HepG2 (cell line): ENCODE results near the gene AJUBA. TPM values are rescaled to one million over a fixed set of nuclear protein-coding genes. Genes with fewer than 3 reads are reported as not detected.

Experiments
- ARNT ChIP-seq: fragments of 450-650 bp; IDR thresholded peaks from 2 replicates; pipeline ENCODE4 v1.6.1; 2017
- BCL6 ChIP-seq: IDR thresholded peaks from 2 replicates; pipeline ENCODE4 v1.6.1; 2016; ENCODE audit warnings: missing genetic modification reagents, missing compliant biosample characterization
- CEBPZ ChIP-seq: IDR thresholded peaks from 2 replicates; pipeline ENCODE4 v1.6.1; 2012; ENCODE audit warnings: low read length, improper control_type of control experiment
- ETV6 ChIP-seq: sonication (generic); formaldehyde crosslinking; conservative IDR thresholded peaks from 2 replicates; pipeline ENCODE4 v1.4.0; 2020; ENCODE audit warnings: missing genetic modification reagents
- FOXA3 ChIP-seq: IDR thresholded peaks from 2 replicates; pipeline ENCODE4 v1.6.1; 2016; ENCODE audit warnings: missing genetic modification reagents, missing compliant biosample characterization
- FUBP1 ChIP-seq: sonication (generic); formaldehyde crosslinking; IDR thresholded peaks from 2 replicates; pipeline ENCODE4 v1.5.1; 2020; ENCODE audit warnings: missing genetic modification reagents, mild to moderate bottlenecking, borderline replicate concordance
- HES4 ChIP-seq: sonication (generic); formaldehyde crosslinking; IDR thresholded peaks from 2 replicates; pipeline ENCODE4 v1.9.0; 2021; ENCODE audit warnings: mild to moderate bottlenecking, missing genetic modification reagents, borderline replicate concordance
- MIER3 ChIP-seq: IDR thresholded peaks from 2 replicates; pipeline ENCODE4 v1.6.1; 2016; ENCODE audit warnings: missing compliant biosample characterization, borderline replicate concordance
- RFX1 ChIP-seq: fragments of 450-650 bp; IDR thresholded peaks from 2 replicates; pipeline ENCODE4 v1.6.1; 2017
- RFXANK ChIP-seq: IDR thresholded peaks from 2 replicates; pipeline ENCODE4 v1.6.1; 2016
- SP140L ChIP-seq: sonication (generic); formaldehyde crosslinking; IDR thresholded peaks from 2 replicates; pipeline ENCODE4 v1.4.0; 2020; ENCODE audit warnings: missing genetic modification reagents, borderline replicate concordance
- SP2 ChIP-seq: sonication (generic); formaldehyde crosslinking; IDR thresholded peaks from 2 replicates; pipeline ENCODE4 v1.5.1; 2020; ENCODE audit warnings: mild to moderate bottlenecking, missing genetic modification reagents
- SRF ChIP-seq: IDR thresholded peaks from 2 replicates; pipeline ENCODE4 v1.6.1; 2011; ENCODE audit warnings: mild to moderate bottlenecking, low read depth, low read length, moderate library complexity
- TFDP1 ChIP-seq: IDR thresholded peaks from 2 replicates; pipeline ENCODE4 v1.6.1; 2016; ENCODE audit warnings: missing compliant biosample characterization, missing genetic modification reagents, borderline replicate concordance
- WIZ ChIP-seq: sonication (generic); formaldehyde crosslinking; IDR thresholded peaks from 2 replicates; pipeline ENCODE4 v1.5.1; 2020; ENCODE audit warnings: mild to moderate bottlenecking, missing genetic modification reagents
- ZFP36L2 ChIP-seq: sonication (generic); formaldehyde crosslinking; IDR thresholded peaks from 2 replicates; pipeline ENCODE4 v1.4.0; 2020; ENCODE audit warnings: missing genetic modification reagents
- ZMAT5 ChIP-seq: sonication (generic); formaldehyde crosslinking; IDR thresholded peaks from 2 replicates; pipeline ENCODE4 v1.5.0; 2020; ENCODE audit warnings: mild to moderate bottlenecking, low read depth, missing genetic modification reagents, borderline replicate concordance
- ZNF282 ChIP-seq: fragments of 450-650 bp; IDR thresholded peaks from 2 replicates; pipeline ENCODE4 v1.6.1; 2018; ENCODE audit not compliant: partially characterized antibody
- ZNF691 ChIP-seq: sonication (generic); formaldehyde crosslinking; IDR thresholded peaks from 2 replicates; pipeline ENCODE4 v1.4.0; 2020; ENCODE audit warnings: missing genetic modification reagents, low read depth, mild to moderate bottlenecking, borderline replicate concordance
- ZNF710 ChIP-seq: sonication (generic); formaldehyde crosslinking; IDR thresholded peaks from 2 replicates; pipeline ENCODE4 v1.5.0; 2020; ENCODE audit warnings: mild to moderate bottlenecking, missing genetic modification reagents, borderline replicate concordance
- polyA plus RNA-seq, 8 experiments: library from polyadenylated mRNA; depleted of rRNA in 3 of 8; stranded (reverse) in 7 of 8; unstranded in 1 of 8; fragments of >200 nt; fragmentation: Illumina TruSeq in 4 of 8; extraction: Trizol in 4 of 8; gene quantifications; 2 replicates each; pipeline versions ENCODE4 v1.2.1 to v1.2.3, GENCODE V29; 2011 to 2016; ENCODE audit warnings: low read depth in 4 of 8, missing spikeins in 1 of 8, mixed read lengths in 1 of 8; ENCODE audit not compliant: insufficient read depth in 1 of 8
- total RNA-seq, 5 experiments: library from RNA; depleted of rRNA; stranded (reverse); fragments of >200 nt; fragmentation: Illumina TruSeq; extraction: Trizol; gene quantifications; 2 replicates each; pipeline ENCODE4 v1.2.3, GENCODE V29; 2016; ENCODE audit warnings: low read depth in 1 of 5

The AJUBA gene
- total and polyA plus RNA-seq, 2 of the 13 experiments (the other 11 are each of a cell fraction or from before 2014, with no cell fraction given): 157 to 241 TPM

- TF ChIP-seq ZNF710 (CRISPR knock-in tag): no peak
- no peak for TF ChIP-seq ZMAT5 (CRISPR knock-in tag)
- TF ChIP-seq ZNF691 (CRISPR knock-in tag): peak; percentile 86; the same call in 1 of the 2 replicates
- TF ChIP-seq ZFP36L2 (CRISPR knock-in tag): peak; percentile 36; the same call in 1 of the 2 replicates
- TF ChIP-seq SP2 (CRISPR knock-in tag): no peak
- peak; percentile 41; the same call in 1 of the 2 replicates for TF ChIP-seq BCL6 (CRISPR knock-in tag)
- TF ChIP-seq WIZ (CRISPR knock-in tag): no peak
- 0 out of 2 replicates have a peak, but pooled peaks have one; percentile 3 for TF ChIP-seq ETV6
- peak; percentile 45; the same call in 1 of the 2 replicates for TF ChIP-seq MIER3 (CRISPR knock-in tag)
- TF ChIP-seq SRF: no peak
- TF ChIP-seq CEBPZ: no peak
- no peak for TF ChIP-seq RFX1
- TF ChIP-seq ZNF282: no peak
- TF ChIP-seq RFXANK (CRISPR knock-in tag): no peak
- TF ChIP-seq FUBP1: 0 out of 2 replicates have a peak, but pooled peaks have one; percentile 67
- TF ChIP-seq SP140L (CRISPR knock-in tag): no peak
- peak; percentile 72; the same call in 1 of the 2 replicates for TF ChIP-seq TFDP1
- TF ChIP-seq FOXA3 (CRISPR knock-in tag): peak; percentile 67
- no peak for TF ChIP-seq ARNT
- no peak for TF ChIP-seq HES4 (CRISPR knock-in tag)
Measured at GRCh38 chr14:22980672-22981089, 1.7 kb downstream of the AJUBA start (continued).
